A549 treated with dexamethasone at 1 μM for 4 hours (cell line): ENCODE data around the gene PPP3R2. TPM values are rescaled to one million over a fixed set of nuclear protein-coding genes. Genes with fewer than 3 reads are reported as not detected.

Source experiments
- total RNA-seq: library from RNA; stranded (reverse); fragments of 200-300 nt; extraction: Qiagen RNA extraction; gene quantifications from 5 replicates; pipeline ENCODE4 v1.2.3, GENCODE V29; 2022

The PPP3R2 gene
- total RNA-seq = not detected in 5 replicates

DNA sequence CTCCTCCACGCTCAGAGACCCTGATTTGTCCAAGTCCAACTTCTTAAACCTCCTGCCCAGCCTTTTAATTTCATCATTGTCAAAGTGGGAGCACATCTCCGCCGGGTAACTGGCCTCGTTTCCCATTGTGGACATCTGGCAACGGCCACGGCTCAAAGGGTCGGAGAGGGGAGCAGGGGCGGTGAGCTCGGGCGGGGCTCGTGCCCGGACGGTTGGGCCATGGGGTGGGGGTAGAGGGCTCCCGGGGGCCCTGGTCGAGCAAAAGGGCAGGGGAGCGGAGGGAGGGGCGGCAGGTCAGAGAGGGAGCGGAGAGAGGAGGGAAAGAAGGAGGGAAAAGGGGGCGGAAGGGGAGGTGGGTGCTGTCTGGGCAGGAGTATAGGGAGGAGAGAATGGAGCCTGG, at the start of gene PPP3R2:
Gene PPP3R2 (minus strand): TSS at position 174 of the 400 bp plus-strand sequence. CDS start 48 bp downstream, at position 126.

Other genes starting within 250 kb of the PPP3R2 start
- 0.32 to 0.58 TPM (median 0.42 TPM) in 5 replicates for gene BAAT, start 210.0 kb downstream of the PPP3R2 start, total RNA-seq
- 12.3 to 20.5 TPM (median 13.8 TPM) in 5 replicates for gene MRPL50, start 196.4 kb downstream of the PPP3R2 start, total RNA-seq
- 8.7 to 10.4 TPM (median 9.5 TPM) in 5 replicates for gene ZNF189, start 196.1 kb downstream of the PPP3R2 start, total RNA-seq
- not detected in 5 replicates for gene ALDOB, start 159.2 kb downstream of the PPP3R2 start, total RNA-seq
- 20.9 to 27.0 TPM (median 25.4 TPM) in 5 replicates for gene RNF20, start 61.1 kb downstream of the PPP3R2 start, total RNA-seq
- not detected in 5 replicates for gene GRIN3A, start 143.7 kb upstream of the PPP3R2 start, total RNA-seq